SH-SY5Y (cell line): ENCODE results near the gene MED14.

Experiments
- GATA2 ChIP-seq: IDR thresholded peaks from 2 replicates; pipeline ENCODE4 v1.6.1; 2011; ENCODE audit warnings: mild to moderate bottlenecking, low read depth, low read length
- GATA3 ChIP-seq: IDR thresholded peaks from 2 replicates; pipeline ENCODE4 v1.6.1; 2011; ENCODE audit warnings: low read depth, mild to moderate bottlenecking, low read length, moderate library complexity

The MED14 gene

GRCh38 chrX:40615976-40616375 lies 119.4 kb downstream of the MED14 start:
- no peak for TF ChIP-seq GATA2
- TF ChIP-seq GATA3: no peak

- no peak for TF ChIP-seq GATA2
- no peak for TF ChIP-seq GATA3
Observed at GRCh38 chrX:40612511-40612910, 122.8 kb downstream of the MED14 start.

- TF ChIP-seq GATA2 (no peak), GATA3 (no peak)
Observed at GRCh38 chrX:40607381-40607780, 128.0 kb downstream of the MED14 start.

- TF ChIP-seq GATA3 (no peak), GATA2 (no peak)
Observed at GRCh38 chrX:40603446-40603845, 131.9 kb downstream of the MED14 start.
